GM10266 (cell line): ENCODE data around the gene SETD5.

Experiments
- DNase-seq: peaks from one replicate; pipeline ENCODE4 v3.0.0; 2012; ENCODE audit errors: extremely low spot score
- CTCF ChIP-seq: IDR thresholded peaks from 2 replicates; pipeline ENCODE4 v1.5.1; 2012; ENCODE audit warnings: mild to moderate bottlenecking, low read depth; ENCODE audit not compliant: control insufficient read depth, insufficient read depth; ENCODE audit errors: missing control alignments

SETD5 gene

DNA sequence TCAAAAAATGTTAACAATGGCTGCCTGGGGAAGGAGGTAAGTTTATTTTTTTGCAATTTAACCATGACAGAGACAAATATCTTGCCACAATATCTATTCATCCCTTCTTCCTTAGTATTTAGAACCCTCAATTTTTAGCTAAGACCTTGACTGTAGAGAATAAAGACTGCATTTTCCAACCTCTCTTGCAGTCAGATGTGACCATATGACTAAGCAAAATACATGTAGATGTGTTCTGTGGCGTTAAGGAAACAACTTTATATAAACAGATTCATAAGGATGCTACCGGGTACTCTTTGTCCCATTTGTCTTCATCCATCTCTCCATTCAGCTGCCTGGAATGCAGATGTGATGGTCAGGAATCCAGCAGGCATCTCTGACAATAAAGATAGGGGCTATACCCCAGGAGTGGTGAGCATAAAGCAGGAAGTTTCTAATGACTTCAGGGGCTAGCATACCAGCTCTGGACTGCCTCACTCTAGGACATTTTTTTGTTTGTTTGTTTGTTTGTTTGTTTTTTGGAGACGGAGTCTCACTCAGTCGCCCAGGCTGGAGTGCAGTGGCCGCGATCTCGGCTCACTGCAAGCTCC lies 115.1 kb downstream of the SETD5 start:
- no peak for DNase-seq

GRCh38 chr3:9514306-9514705 lies 116.9 kb downstream of the SETD5 start:
- DNase-seq: no peak
- no peak for TF ChIP-seq CTCF

More for the DNA sequence above, 115.1 kb downstream of the SETD5 start:
- no peak for TF ChIP-seq CTCF

- DNase-seq: no peak
- TF ChIP-seq CTCF: no peak
Measured at GRCh38 chr3:9514956-9515355, 117.5 kb downstream of the SETD5 start.

DNA sequence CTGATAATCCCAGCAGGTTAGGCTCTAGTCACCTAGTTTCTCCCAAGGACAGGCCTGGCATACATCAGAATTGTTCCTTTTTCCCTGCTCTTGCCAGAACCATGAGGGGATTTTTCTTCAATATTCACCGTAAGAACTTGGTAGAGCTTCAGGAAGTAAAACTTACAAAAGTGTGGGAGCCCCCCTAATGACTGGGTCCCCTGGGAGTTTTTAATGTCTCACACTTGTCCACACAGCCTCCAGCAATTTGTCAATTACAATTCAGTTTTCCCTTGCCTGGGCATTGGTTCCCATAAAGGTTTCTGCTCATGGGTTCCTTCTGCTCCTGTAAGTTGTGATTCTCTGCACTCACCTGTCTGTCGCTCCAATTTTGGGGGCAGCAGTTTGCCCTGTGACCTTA lies 127.7 kb downstream of the SETD5 start:
- DNase-seq: no peak
- no peak for TF ChIP-seq CTCF
